Keratinocyte (primary cell): ENCODE results near the gene TRMT10C. TPM values are rescaled to one million over a fixed set of nuclear protein-coding genes. Genes with fewer than 3 reads are reported as not detected.
A peak's percentile ranks its signal among the peaks of the same experiment; 100 is the strongest.

Experiments used
- DNase-seq: peaks from one replicate; pipeline ENCODE4 v3.0.0-alpha.2; 2011; ENCODE audit warnings: low read depth, missing footprints, low spot score
- FAIRE-seq: peaks from 2 replicates; lab custom pipeline; 2011; peaks lifted over from hg19 to GRCh38; lab: Jason Lieb, UNC
- H2AFZ ChIP-seq: 2 replicates; pipeline ENCODE4 v1.6.0; 2012; ENCODE audit warnings: low read length, control low read depth, inconsistent platforms; ENCODE audit not compliant: control insufficient read depth
- H3K27ac ChIP-seq: 2 replicates; pipeline ENCODE4 v1.5.1; 2011; ENCODE audit warnings: low read length; ENCODE audit not compliant: control insufficient read depth, insufficient read depth
- H3K27me3 ChIP-seq: 3 replicates; pipeline ENCODE4 v1.6.0; 2011; ENCODE audit warnings: low read length; ENCODE audit not compliant: control insufficient read depth, insufficient read depth; ENCODE audit errors: extremely low read depth
- H3K36me3 ChIP-seq, 2 experiments: 2 replicates in 1 of 2; 3 replicates in 1 of 2; pipeline ENCODE4 v1.5.1; 2011; ENCODE audit warnings: low read length in 2 of 2, mild to moderate bottlenecking in 1 of 2; ENCODE audit not compliant: control insufficient read depth in 2 of 2, insufficient read depth in 2 of 2; ENCODE audit errors: extremely low read depth in 1 of 2
- H3K4me1 ChIP-seq: 3 replicates; pipeline ENCODE4 v1.5.1; 2011; ENCODE audit warnings: low read length; ENCODE audit not compliant: control insufficient read depth, insufficient read depth; ENCODE audit errors: extremely low read depth
- H3K4me2 ChIP-seq: 3 replicates; pipeline ENCODE4 v1.6.0; 2011; ENCODE audit warnings: low read depth, low read length; ENCODE audit not compliant: control insufficient read depth, insufficient read depth; ENCODE audit errors: extremely low read depth
- H3K4me3 ChIP-seq, 3 experiments: fragments of 200-600 bp in 1 of 3; sonication (generic) in 1 of 3; 2 replicates in 2 of 3; 3 replicates in 1 of 3; pipeline ENCODE4 v1.5.1; 2011 to 2016; ENCODE audit warnings: low read length in 3 of 3, mild to moderate bottlenecking in 3 of 3, control low read depth in 2 of 3, inconsistent platforms in 1 of 3, low read depth in 1 of 3, mixed read lengths in 1 of 3, mixed run types in 1 of 3, moderate library complexity in 1 of 3; ENCODE audit not compliant: control insufficient read depth in 2 of 3, insufficient read depth in 2 of 3; ENCODE audit errors: extremely low read depth in 1 of 3
- H3K79me2 ChIP-seq: 2 replicates; pipeline ENCODE4 v1.6.0; 2012; ENCODE audit warnings: low read length; ENCODE audit not compliant: control insufficient read depth, insufficient read depth
- H3K9ac ChIP-seq: 3 replicates; pipeline ENCODE4 v1.6.0; 2011; ENCODE audit warnings: low read length; ENCODE audit not compliant: control insufficient read depth, insufficient read depth; ENCODE audit errors: extremely low read depth
- H3K9me1 ChIP-seq: 3 replicates; pipeline ENCODE4 v1.6.0; 2011; ENCODE audit warnings: low read length; ENCODE audit not compliant: control insufficient read depth, insufficient read depth; ENCODE audit errors: extremely low read depth
- H3K9me3 ChIP-seq: 2 replicates; pipeline ENCODE4 v1.5.1; 2012; ENCODE audit warnings: low read depth, low read length; ENCODE audit not compliant: control insufficient read depth
- H4K20me1 ChIP-seq: 3 replicates; pipeline ENCODE4 v1.6.0; 2011; ENCODE audit warnings: low read length; ENCODE audit not compliant: control insufficient read depth, insufficient read depth; ENCODE audit errors: extremely low read depth
- CTCF ChIP-seq, 3 experiments: IDR thresholded peaks in 1 of 3; conservative IDR thresholded peaks in 1 of 3; optimal IDR thresholded peaks in 1 of 3; 2 replicates in 2 of 3; 3 replicates in 1 of 3; pipeline versions ENCODE3 to v1.5.1; 2011; ENCODE audit warnings: low read length in 3 of 3, mild to moderate bottlenecking in 3 of 3, moderate library complexity in 2 of 3, control low read depth in 1 of 3, inconsistent platforms in 1 of 3; ENCODE audit not compliant: insufficient read depth in 2 of 3; ENCODE audit errors: extremely low read depth in 1 of 3
- EZH2 ChIP-seq: IDR thresholded peaks from one replicate; pipeline ENCODE4 v1.6.1; 2012; ENCODE audit warnings: inconsistent platforms, mild to moderate bottlenecking, low read length, moderate library complexity
- dilution Hi-C: fragments of 300-500 bp; cut with MboI; formaldehyde crosslinking; loops from one replicate; pipeline ENCODE4 v1.7.0; 2020; ENCODE audit warnings: low sequenced_read_pairs; ENCODE audit not compliant: extremely low pct_ligation_motif_present
- polyA plus RNA-seq, 5 experiments: library from polyadenylated mRNA; depleted of rRNA in 3 of 5; stranded (reverse) in 3 of 5; stranded (forward) in 1 of 5; unstranded in 1 of 5; fragments of >200 nt; gene quantifications; 1 replicate in 1 of 5; 2 replicates in 3 of 5; 3 replicates in 1 of 5; pipeline versions ENCODE4 v1.2.1 to v1.2.3, GENCODE V29; 2011 to 2012; ENCODE audit warnings: missing spikeins in 2 of 5, low read depth in 1 of 5, low replicate concordance in 1 of 5

The TRMT10C gene
- polyA plus RNA-seq, 1 donor (not counting 4 experiments of a cell fraction or from before 2014, with no cell fraction given) = 35.5 TPM

DNA sequence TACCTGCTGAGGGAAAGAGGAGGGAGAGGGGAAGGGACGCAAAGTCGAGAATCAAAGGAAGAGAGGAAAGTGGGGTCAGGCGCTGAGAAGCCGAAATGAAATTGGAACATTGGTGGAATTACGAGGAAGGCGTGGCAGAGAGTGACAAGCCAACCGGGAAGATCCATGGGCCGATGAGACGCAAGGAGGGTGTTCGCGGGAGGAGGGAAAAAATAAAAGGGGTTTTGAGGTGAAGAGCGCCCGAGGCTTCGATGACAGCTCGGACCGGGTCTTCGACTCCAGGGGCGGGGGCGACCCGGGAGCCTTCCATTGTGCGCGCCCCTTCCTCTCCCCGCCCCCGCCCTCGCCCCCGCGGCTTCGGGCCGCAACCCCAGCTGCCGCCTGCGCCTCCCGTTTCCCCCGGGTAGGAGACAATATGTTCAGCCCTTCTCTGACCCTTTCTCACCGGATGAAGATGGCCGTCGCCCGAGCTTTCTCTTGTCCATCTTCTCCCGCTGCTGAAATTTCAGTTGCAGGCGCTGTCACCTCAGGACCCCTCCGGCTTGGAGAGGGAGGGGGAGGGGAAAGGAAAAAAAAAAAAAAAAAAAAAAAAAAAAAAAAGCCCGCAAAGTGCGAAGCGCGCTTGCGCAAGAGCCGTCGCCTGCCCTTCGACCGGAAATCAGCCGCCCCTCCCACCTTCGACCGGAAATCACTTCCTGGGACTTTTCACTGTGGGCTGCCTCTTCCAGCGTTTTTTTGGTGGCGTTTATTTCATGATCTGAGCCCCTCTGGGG is 48.8 kb upstream of the TRMT10C start, which contains the start of gene SENP7:
TSS of gene SENP7 (minus strand) at position 567 of the 773 bp plus-strand sequence. CDS start at position 485, 82 bp downstream.
- H3K36me3 ChIP-seq = no peaks in the 10 kb centered on the region
- FAIRE-seq = peak; percentile 98
- no peaks in the 10 kb centered on the region for H3K9me3 ChIP-seq
- H4K20me1 ChIP-seq = no peaks in the 10 kb centered on the region
- dilution Hi-C loops = no loop called here
- no peak for TF ChIP-seq CTCF (optimal IDR thresholded peaks at IDR 0.05 in 1 of 3, IDR thresholded peaks at IDR 0.05 in 1 of 3, conservative IDR thresholded peaks at IDR 0.05 in 1 of 3; ENCODE audit: extremely low read depth in 1 of 3, insufficient read depth in 2 of 3, low read length in 3 of 3)
- TF ChIP-seq EZH2 = no peak
- H3K9me1 ChIP-seq = no peaks in the 10 kb centered on the region
- H2AFZ ChIP-seq = peak within 1 kb of the TSS; percentile 92
- H3K27ac ChIP-seq = peak within 1 kb of the TSS; percentile 92
- peak within 1 kb of the TSS; percentile 97 for H3K4me2 ChIP-seq
- peak within 1 kb of the TSS; percentile 50 to 68 (median 63) for H3K4me3 ChIP-seq
- DNase-seq = no peak
- H3K27me3 ChIP-seq = no peaks in the 10 kb centered on the region
- peaks cover 21% of the 10 kb centered on the region for H3K4me1 ChIP-seq
- peaks cover 2% of the 10 kb centered on the region for H3K79me2 ChIP-seq
- peak within 1 kb of the TSS; percentile 70 for H3K9ac ChIP-seq

- FAIRE-seq (peak; percentile 26), DNase-seq (no peak)
Measured at GRCh38 chr3:101513419-101513986, 48.2 kb upstream of the TRMT10C start.

More at GRCh38 chr3:101513419-101513986, 48.2 kb upstream of the TRMT10C start:
- H3K4me1 ChIP-seq = peaks cover 24% of the 10 kb centered on the region
- dilution Hi-C loops = no loop called here
- peak overlapping the region; percentile 97 for H3K4me2 ChIP-seq
- H3K9me3 ChIP-seq = no peaks in the 10 kb centered on the region
- H3K9me1 ChIP-seq = no peaks in the 10 kb centered on the region
- peak overlapping the region; percentile 92 for H2AFZ ChIP-seq
- H4K20me1 ChIP-seq = no peaks in the 10 kb centered on the region
- TF ChIP-seq EZH2 = no peak
- TF ChIP-seq CTCF (optimal IDR thresholded peaks at IDR 0.05 in 1 of 3, IDR thresholded peaks at IDR 0.05 in 1 of 3, conservative IDR thresholded peaks at IDR 0.05 in 1 of 3; ENCODE audit: extremely low read depth in 1 of 3, insufficient read depth in 2 of 3, low read length in 3 of 3) = no peak
- H3K9ac ChIP-seq = peak overlapping the region; percentile 70
- H3K79me2 ChIP-seq = peaks cover 2% of the 10 kb centered on the region
- H3K27me3 ChIP-seq = no peaks in the 10 kb centered on the region
- peak overlapping the region; percentile 92 for H3K27ac ChIP-seq
- H3K36me3 ChIP-seq = no peaks in the 10 kb centered on the region
- H3K4me3 ChIP-seq = peak overlapping the region; percentile 50 to 68 (median 63)
